CD4-positive, alpha-beta T cell (primary cell): ENCODE data around the gene CEP250. TPM values are rescaled to one million over a fixed set of nuclear protein-coding genes. Genes with fewer than 3 reads are reported as not detected.

ENCODE experiments used
- ATAC-seq: fragments of 200-7000 bp; cut with Tn5 transposase; one replicate; pipeline ENCODE4 v1.10.0; 2022; ENCODE audit warnings: mild to moderate bottlenecking; ENCODE audit not compliant: poor library complexity
- CTCF ChIA-PET: fragments of 350-600 bp; sonication (Branson Sonifier 250); formaldehyde crosslinking; loops from one replicate; lab custom pipeline; 2021; ENCODE audit warnings: antibody characterized with exemption, inconsistent platforms; lab: Charles Lee
- POLR2A ChIA-PET: fragments of 350-600 bp; sonication (Branson Sonifier 250); formaldehyde crosslinking; loops from one replicate; lab custom pipeline; 2021; ENCODE audit warnings: antibody characterized with exemption, inconsistent platforms; lab: Charles Lee
- DNase-seq, 14 experiments: peaks; one replicate each; pipeline ENCODE4 v3.0.0-alpha.2; 2013 to 2020; ENCODE audit warnings: mixed read lengths in 2 of 14
- H3K27ac ChIP-seq, 2 donors: one replicate each; pipeline versions ENCODE4 v1.5.1 to v1.7.0; 2013; ENCODE audit warnings: low read length in 2 of 2, low read depth in 1 of 2, mild to moderate bottlenecking in 1 of 2
- H3K27me3 ChIP-seq, 2 experiments: 1 replicate in 1 of 2; 2 replicates in 1 of 2; pipeline versions ENCODE4 v1.6.1 to v1.7.0; 2013; ENCODE audit warnings: low read length in 2 of 2, control low read depth in 1 of 2, mild to moderate bottlenecking in 1 of 2, moderate library complexity in 1 of 2; ENCODE audit not compliant: insufficient read depth in 2 of 2, control insufficient read depth in 1 of 2
- H3K36me3 ChIP-seq: one replicate; pipeline ENCODE4 v1.6.1; 2013; ENCODE audit warnings: low read length, control low read depth; ENCODE audit not compliant: insufficient read depth
- H3K4me1 ChIP-seq: one replicate; pipeline ENCODE4 v1.6.1; 2013; ENCODE audit warnings: low read length, control low read depth; ENCODE audit not compliant: insufficient read depth
- H3K4me3 ChIP-seq: one replicate; pipeline ENCODE4 v1.5.1; 2013; ENCODE audit warnings: mild to moderate bottlenecking, low read length, moderate library complexity
- H3K9me3 ChIP-seq, 2 experiments: 1 replicate in 1 of 2; 2 replicates in 1 of 2; pipeline versions ENCODE4 v1.6.1 to v1.7.0; 2013; ENCODE audit warnings: low read length in 2 of 2, mild to moderate bottlenecking in 2 of 2, control low read depth in 1 of 2, moderate library complexity in 1 of 2; ENCODE audit not compliant: control insufficient read depth in 1 of 2, insufficient read depth in 1 of 2
- H3K27ac Mint-ChIP-seq: one replicate; pipeline ENCODE4 v1.8.0; 2020; ENCODE audit warnings: mixed read lengths
- H3K27me3 Mint-ChIP-seq: one replicate; pipeline ENCODE4 v1.8.0; 2021; ENCODE audit warnings: mixed read lengths
- H3K36me3 Mint-ChIP-seq: one replicate; pipeline ENCODE4 v1.8.0; 2021; ENCODE audit warnings: low read depth, mixed read lengths
- H3K4me1 Mint-ChIP-seq: one replicate; pipeline ENCODE4 v1.8.0; 2021; ENCODE audit warnings: low read depth, mixed read lengths
- H3K4me3 Mint-ChIP-seq: one replicate; pipeline ENCODE4 v1.8.0; 2020; ENCODE audit warnings: mild to moderate bottlenecking, mixed read lengths
- H3K9me3 Mint-ChIP-seq: one replicate; pipeline ENCODE4 v1.8.0; 2020; ENCODE audit warnings: mixed read lengths
- CTCF ChIP-seq: fragments of 200-600 bp; IDR thresholded peaks from one replicate; pipeline ENCODE4 v1.8.0; 2022; ENCODE audit warnings: antibody characterized with exemption, mild to moderate bottlenecking
- intact Hi-C, 2 experiments: fragments of 100-400 bp; cut with DNase I in 1 of 2; cut with micrococcal nuclease in 1 of 2; formaldehyde crosslinking; loops; one replicate each; pipeline versions ENCODE4 v1.15.1 to v1.9.0; 2023 to 2025; cut with DNase I, micrococcal nuclease
- total RNA-seq, 174 experiments: library from RNA in 2 of 174; stranded (reverse) in 2 of 174; gene quantifications; one replicate each; pipeline ENCODE4 v1.2.3 and lab custom pipeline; 2021 to 2026

CEP250 gene
- total RNA-seq, 2 experiments from 2014 or later, result 27.6 to 33.1 TPM

- Mint-ChIP-seq H3K4me1 (peaks cover 26% of the 10 kb centered on the region), H3K27ac (peak overlapping the region; percentile 66), H3K4me3 (no peak overlapping the region), H3K27me3 (no peaks in the 10 kb centered on the region), H3K36me3 (peaks cover 95% of the 10 kb centered on the region), H3K9me3 (no peaks in the 10 kb centered on the region)
- TF ChIP-seq CTCF, result no peak
- Histone ChIP-seq H3K27me3 (no peaks in the 10 kb centered on the region), H3K9me3 (no peaks in the 10 kb centered on the region), H3K4me3 (no peak overlapping the region), H3K36me3 (peaks cover 96% of the 10 kb centered on the region), H3K4me1 (peaks cover 16% of the 10 kb centered on the region), H3K27ac (no peak overlapping the region)
- CTCF ChIA-PET, result no interaction called here
- no peak for ATAC-seq
- intact Hi-C loops, result no loop called here
- DNase-seq, result no peak
- POLR2A ChIA-PET, result no interaction called here
These were observed 50.8 kb downstream of the CEP250 start for GRCh38 chr20:35506179-35506578.

GRCh38 chr20:35506872-35507638 is 51.7 kb downstream of the CEP250 start:
- intact Hi-C loops, result no loop called here
- no peak for ATAC-seq
- Mint-ChIP-seq H3K27me3 (no peaks in the 10 kb centered on the region), H3K27ac (peak overlapping the region; percentile 66), H3K36me3 (peaks cover 97% of the 10 kb centered on the region), H3K4me1 (peaks cover 22% of the 10 kb centered on the region), H3K4me3 (no peak overlapping the region), H3K9me3 (no peaks in the 10 kb centered on the region)
- Histone ChIP-seq H3K27me3 (no peaks in the 10 kb centered on the region), H3K27ac (no peak overlapping the region), H3K9me3 (no peaks in the 10 kb centered on the region), H3K4me3 (no peak overlapping the region), H3K36me3 (peaks cover 96% of the 10 kb centered on the region), H3K4me1 (peaks cover 16% of the 10 kb centered on the region)
- POLR2A ChIA-PET, result interaction anchor here (1.1 kb wide), 1 partner anchor 16 kb away, joined by 3 read pairs; no protein-coding TSS in a partner anchor
- TF ChIP-seq CTCF, result no peak
- CTCF ChIA-PET, result no interaction called here
- no peak for DNase-seq

- H3K9me3 ChIP-seq, result no peaks in the 10 kb centered on the region
- CTCF ChIA-PET, result no interaction called here
- no peaks in the 10 kb centered on the region for H3K27me3 ChIP-seq
- peaks cover 13% of the 10 kb centered on the region for H3K4me1 Mint-ChIP-seq
- no peak for TF ChIP-seq CTCF
- peaks cover 16% of the 10 kb centered on the region for H3K4me1 ChIP-seq
- DNase-seq (no peak), ATAC-seq (no peak)
- H3K27ac ChIP-seq, result peak overlapping the region in 1 of 2 donors; percentile 22
- H3K9me3 Mint-ChIP-seq, result no peaks in the 10 kb centered on the region
- H3K4me3 ChIP-seq, result no peak overlapping the region
- no peak overlapping the region for H3K4me3 Mint-ChIP-seq
- H3K27me3 Mint-ChIP-seq, result no peaks in the 10 kb centered on the region
- POLR2A ChIA-PET, result interaction anchor here (0.6 to 0.8 kb wide), 2 partner anchors 9 to 259 kb away, joined by 3 read pairs; no protein-coding TSS in a partner anchor
- peaks cover 95% of the 10 kb centered on the region for H3K36me3 ChIP-seq
- intact Hi-C loops, result no loop called here
- H3K36me3 Mint-ChIP-seq, result peaks cover 97% of the 10 kb centered on the region
- no peak overlapping the region for H3K27ac Mint-ChIP-seq
These were observed 53.3 kb downstream of the CEP250 start for GRCh38 chr20:35508493-35509218.
